Measurements from ENCODE around the gene FPR2. TPM values are rescaled to one million over a fixed set of nuclear protein-coding genes. Genes with fewer than 3 reads are reported as not detected.
A peak's percentile ranks its signal among the peaks of the same experiment; 100 is the strongest.
"Not testable (repeated sequence)": the region's sequence is repeated elsewhere in the genome, so short reads cannot be mapped to it uniquely, and the experiment has no call there.

The FPR2 gene
- polyA plus RNA-seq, 3 donors, result 36.2 to 108 (median 70.3) TPM

GRCh38 chr19:51771376-51772130 is 10.6 kb downstream of the FPR2 start:
- intact Hi-C loops (cut with micrococcal nuclease), result loop anchor here (2.0 to 10.0 kb wide), 2 partner anchors 35 to 87 kb away; no protein-coding TSS in a partner anchor
- H3K9me3 Mint-ChIP-seq, result peaks cover 10 to 31% (median 18%) of the 10 kb centered on the region in 7 donors
- Histone ChIP-seq H3K9me3 (replicated peaks in 1 of 2; ENCODE audit: control insufficient read depth in 1 of 2, insufficient read depth in 1 of 2, low read length in 2 of 2) (peaks cover 14 to 17% of the 10 kb centered on the region in 2 donors), H3K27ac (ENCODE audit: low read depth in 1 of 2, low read length in 2 of 2) (peak overlapping the region; percentile 90 to 94), H4K20me1 (ENCODE audit: insufficient read depth, low read length) (no peaks in the 10 kb centered on the region), H3K4me3 (replicated peaks in 1 of 3; ENCODE audit: low read depth in 2 of 3, low read length in 3 of 3) (peak overlapping the region in 1 of 3 experiments; percentile 56), H2AFZ (ENCODE audit: insufficient read depth, low read depth, low read length, poor library complexity, severe bottlenecking) (no peak overlapping the region), H3K9ac (ENCODE audit: insufficient read depth, low read length, poor library complexity, severe bottlenecking) (peak overlapping the region; percentile 20), H3K36me3 (replicated peaks in 1 of 2; ENCODE audit: control insufficient read depth in 1 of 2, insufficient read depth in 2 of 2, low read length in 2 of 2) (peaks cover 21 to 28% of the 10 kb centered on the region in 2 donors), H3K4me1 (ENCODE audit: control insufficient read depth in 1 of 2, insufficient read depth in 2 of 2, low read length in 2 of 2) (peaks cover 58 to 76% of the 10 kb centered on the region in 2 donors), H3K79me2 (ENCODE audit: insufficient read depth, low read length) (peaks cover 45% of the 10 kb centered on the region), H3K4me2 (replicated peaks; ENCODE audit: extremely low read depth, low read length, poor library complexity, severe bottlenecking) (peak overlapping the region; percentile 68), H3K27me3 (ENCODE audit: control insufficient read depth in 2 of 2, insufficient read depth in 2 of 2, low read length in 2 of 2) (no peaks in the 10 kb centered on the region)
- H3K4me1 Mint-ChIP-seq, result peaks cover 69% of the 10 kb centered on the region
- no peak for TF ChIP-seq CTCF (IDR thresholded peaks at IDR 0.05)
- WGBS (ENCODE audit: insufficient coverage), result 0% methylated on average over 9 of the region's 10 CpGs
- DNase-seq, result peak; percentile 89 to 97 (median 95)
- peak overlapping the region; percentile 93 to 98 (median 97) for H3K27ac Mint-ChIP-seq
- peaks cover 0 to 9% (median 3%) of the 10 kb centered on the region in 3 donors for H3K27me3 Mint-ChIP-seq (ENCODE audit: low read depth in 3 of 3)
- peak overlapping the region in 1 of 2 donors; percentile 72 for H3K4me3 Mint-ChIP-seq
- H3K36me3 Mint-ChIP-seq, result peaks cover 38 to 54% of the 10 kb centered on the region in 2 donors

- Histone ChIP-seq H3K27ac (ENCODE audit: low read depth in 1 of 2, low read length in 2 of 2) (peak overlapping the region; percentile 90 to 94), H3K79me2 (ENCODE audit: insufficient read depth, low read length) (peaks cover 31% of the 10 kb centered on the region), H3K27me3 (ENCODE audit: control insufficient read depth in 2 of 2, insufficient read depth in 2 of 2, low read length in 2 of 2) (no peaks in the 10 kb centered on the region), H3K4me1 (ENCODE audit: control insufficient read depth in 1 of 2, insufficient read depth in 2 of 2, low read length in 2 of 2) (peaks cover 50 to 70% of the 10 kb centered on the region in 2 donors), H3K4me2 (replicated peaks; ENCODE audit: extremely low read depth, low read length, poor library complexity, severe bottlenecking) (no peak overlapping the region), H4K20me1 (ENCODE audit: insufficient read depth, low read length) (no peaks in the 10 kb centered on the region), H3K9me3 (replicated peaks in 1 of 2; ENCODE audit: control insufficient read depth in 1 of 2, insufficient read depth in 1 of 2, low read length in 2 of 2) (peaks cover 14 to 17% of the 10 kb centered on the region in 2 donors), H2AFZ (ENCODE audit: insufficient read depth, low read depth, low read length, poor library complexity, severe bottlenecking) (no peak overlapping the region), H3K4me3 (replicated peaks in 1 of 3; ENCODE audit: low read depth in 2 of 3, low read length in 3 of 3) (peak overlapping the region in 1 of 3 experiments; percentile 56), H3K9ac (ENCODE audit: insufficient read depth, low read length, poor library complexity, severe bottlenecking) (no peak overlapping the region), H3K36me3 (replicated peaks in 1 of 2; ENCODE audit: control insufficient read depth in 1 of 2, insufficient read depth in 2 of 2, low read length in 2 of 2) (peaks cover 15 to 18% of the 10 kb centered on the region in 2 donors)
- H3K27me3 Mint-ChIP-seq (ENCODE audit: low read depth in 3 of 3), result peaks cover 0 to 9% (median 3%) of the 10 kb centered on the region in 3 donors
- peaks cover 10 to 31% (median 18%) of the 10 kb centered on the region in 7 donors for H3K9me3 Mint-ChIP-seq
- H3K36me3 Mint-ChIP-seq, result peaks cover 26 to 41% of the 10 kb centered on the region in 2 donors
- peak overlapping the region; percentile 93 to 98 (median 97) for H3K27ac Mint-ChIP-seq
- no peak for TF ChIP-seq CTCF (IDR thresholded peaks at IDR 0.05)
- peak; percentile 80 to 93 (median 84) for DNase-seq
- intact Hi-C loops (cut with micrococcal nuclease), result loop anchor here in 1 of 2 donors (10.0 kb wide), 1 partner anchor 88 kb away; no protein-coding TSS in a partner anchor
- peak overlapping the region in 1 of 2 donors; percentile 16 for H3K4me3 Mint-ChIP-seq
- 0% methylated on average over 1 of the region's 6 CpGs for WGBS (ENCODE audit: insufficient coverage)
- H3K4me1 Mint-ChIP-seq, result peaks cover 64% of the 10 kb centered on the region
These were observed 12.0 kb downstream of the FPR2 start for GRCh38 chr19:51772977-51773376.

GRCh38 chr19:51776561-51776960 is 15.6 kb downstream of the FPR2 start:
- not testable (repeated sequence) for H3K27me3 Mint-ChIP-seq (ENCODE audit: low read depth in 3 of 3); H3K4me3 Mint-ChIP-seq
- intact Hi-C loops (cut with micrococcal nuclease), result loop anchor here (5.0 to 10.0 kb wide), 4 partner anchors 39 to 109 kb away; no protein-coding TSS in a partner anchor

More at GRCh38 chr19:51776561-51776960, 15.6 kb downstream of the FPR2 start:
- H3K4me2 ChIP-seq (replicated peaks; ENCODE audit: extremely low read depth, low read length, poor library complexity, severe bottlenecking); H3K79me2 ChIP-seq (ENCODE audit: insufficient read depth, low read length); H3K4me3 ChIP-seq (replicated peaks in 1 of 3; ENCODE audit: low read depth in 2 of 3, low read length in 3 of 3); H3K27me3 ChIP-seq (ENCODE audit: control insufficient read depth in 2 of 2, insufficient read depth in 2 of 2, low read length in 2 of 2); DNase-seq; H2AFZ ChIP-seq (ENCODE audit: insufficient read depth, low read depth, low read length, poor library complexity, severe bottlenecking); H4K20me1 ChIP-seq (ENCODE audit: insufficient read depth, low read length); H3K9ac ChIP-seq (ENCODE audit: insufficient read depth, low read length, poor library complexity, severe bottlenecking); H3K36me3 ChIP-seq (replicated peaks in 1 of 2; ENCODE audit: control insufficient read depth in 1 of 2, insufficient read depth in 2 of 2, low read length in 2 of 2); H3K27ac ChIP-seq (ENCODE audit: low read depth in 1 of 2, low read length in 2 of 2); H3K27ac Mint-ChIP-seq: not testable (repeated sequence)
- H3K9me3 Mint-ChIP-seq, result peaks cover 10 to 30% (median 18%) of the 10 kb centered on the region in 7 donors
- peaks cover 68% of the 10 kb centered on the region for H3K4me1 Mint-ChIP-seq
- no CpG with 5 or more reads among the region's 1 CpG for WGBS (ENCODE audit: insufficient coverage)
- Histone ChIP-seq H3K4me1 (ENCODE audit: control insufficient read depth in 1 of 2, insufficient read depth in 2 of 2, low read length in 2 of 2) (peaks cover 55 to 70% of the 10 kb centered on the region in 2 donors), H3K9me3 (replicated peaks in 1 of 2; ENCODE audit: control insufficient read depth in 1 of 2, insufficient read depth in 1 of 2, low read length in 2 of 2) (peaks cover 14 to 17% of the 10 kb centered on the region in 2 donors)
- peaks cover 6 to 12% of the 10 kb centered on the region in 2 donors for H3K36me3 Mint-ChIP-seq

Measured in CD14-positive monocyte (primary cell).